GM21786 (cell line): ENCODE results near the gene C2.

Experiments used
- ATAC-seq: cut with Tn5 transposase; IDR thresholded peaks from one replicate; pipeline ENCODE4 v1.9.1; 2021; ENCODE audit not compliant: unreplicated experiment

The C2 gene

GRCh38 chr6:31927242-31927862, at the start of gene C2:
TSS of gene C2 (plus strand) at chr6:31927717. CDS start at chr6:31927753, 36 bp downstream.
- ATAC-seq = no peak

- no peak for ATAC-seq
These were observed 49.3 kb upstream of the C2 start for GRCh38 chr6:31878222-31878621.

DNA sequence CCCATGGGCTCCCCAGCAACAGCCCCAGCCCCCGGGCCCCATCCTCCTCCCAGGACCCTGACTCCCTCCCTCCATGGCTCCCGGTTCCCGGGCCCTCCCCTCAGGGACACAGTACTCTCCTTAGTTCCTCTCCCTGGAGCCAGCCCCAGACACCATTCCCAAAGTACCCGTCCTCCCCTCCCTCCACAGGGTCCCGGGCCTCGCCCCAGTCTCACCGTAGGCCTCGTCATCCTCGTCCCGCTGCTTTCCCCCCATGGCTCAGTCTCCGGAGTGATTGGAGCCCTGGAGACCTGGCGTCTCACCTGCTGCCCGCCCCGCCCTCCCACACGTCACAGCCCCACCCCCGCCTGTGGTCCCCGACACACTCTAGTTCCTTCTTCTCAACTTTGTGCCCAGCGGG, 48.8 kb upstream of the C2 start, which contains the start of gene SLC44A4:
Gene SLC44A4, minus strand, starts transcription at position 272 of the 400 bp plus-strand sequence. Its CDS starts 17 bp downstream, at position 255.
- no peak for ATAC-seq

GRCh38 chr6:31879143-31879542, 48.4 kb upstream of the C2 start:
- ATAC-seq = no peak

GRCh38 chr6:31879901-31880300, 47.6 kb upstream of the C2 start:
- ATAC-seq = no peak

- no peak for ATAC-seq
These were observed 46.9 kb upstream of the C2 start for GRCh38 chr6:31880616-31881015.

- no peak for ATAC-seq
These were observed 46.2 kb upstream of the C2 start for GRCh38 chr6:31881136-31881859.

DNA sequence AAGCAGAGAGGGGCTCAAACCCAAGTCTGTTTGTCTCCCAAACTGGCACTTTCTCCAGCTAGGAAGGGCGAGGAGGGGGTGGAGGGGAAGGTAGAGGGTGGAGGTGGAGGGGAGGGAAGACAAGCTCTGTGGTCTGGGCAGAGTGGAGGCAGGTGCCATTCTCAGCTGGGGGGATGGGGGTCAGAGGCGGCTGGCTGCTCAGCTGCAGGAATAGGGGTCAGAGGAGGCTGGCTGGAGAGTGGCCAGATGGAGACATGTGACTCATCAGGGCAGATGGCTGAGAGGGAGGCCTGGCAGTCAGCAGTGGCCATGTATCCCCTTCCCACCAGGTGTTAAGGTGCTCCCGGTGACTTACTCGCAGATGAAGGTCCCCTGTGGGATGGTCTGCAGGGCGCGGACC, 45.2 kb upstream of the C2 start:
- ATAC-seq = no peak

- no peak for ATAC-seq
These were observed 43.8 kb upstream of the C2 start for GRCh38 chr6:31883676-31884075.

GRCh38 chr6:31884528-31885035, 42.9 kb upstream of the C2 start:
- no peak for ATAC-seq

DNA sequence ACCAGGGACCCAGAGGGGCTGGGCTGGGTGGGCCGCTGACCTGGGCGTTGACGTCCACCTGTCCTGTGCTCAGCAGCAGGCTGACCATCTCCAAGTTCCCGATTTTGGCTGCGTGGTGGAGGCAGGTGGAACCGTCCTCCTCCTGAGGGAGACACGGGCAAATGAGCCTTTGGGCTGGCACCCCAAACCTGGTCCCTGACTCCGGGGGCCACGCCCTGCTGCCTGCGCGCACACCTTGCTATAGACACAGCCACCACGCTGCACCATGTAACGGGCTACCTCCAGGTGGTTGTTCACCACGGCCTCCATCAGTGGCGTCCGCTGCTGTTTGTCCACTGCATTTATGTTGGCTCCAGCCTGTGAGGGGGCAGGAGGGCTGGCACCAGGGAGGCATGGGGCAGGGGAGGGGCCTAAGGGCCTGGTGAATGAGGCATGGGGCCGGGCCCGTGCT, 41.0 kb upstream of the C2 start:
- ATAC-seq = no peak

GRCh38 chr6:31887173-31888007, 40.1 kb upstream of the C2 start:
- ATAC-seq = no peak

DNA sequence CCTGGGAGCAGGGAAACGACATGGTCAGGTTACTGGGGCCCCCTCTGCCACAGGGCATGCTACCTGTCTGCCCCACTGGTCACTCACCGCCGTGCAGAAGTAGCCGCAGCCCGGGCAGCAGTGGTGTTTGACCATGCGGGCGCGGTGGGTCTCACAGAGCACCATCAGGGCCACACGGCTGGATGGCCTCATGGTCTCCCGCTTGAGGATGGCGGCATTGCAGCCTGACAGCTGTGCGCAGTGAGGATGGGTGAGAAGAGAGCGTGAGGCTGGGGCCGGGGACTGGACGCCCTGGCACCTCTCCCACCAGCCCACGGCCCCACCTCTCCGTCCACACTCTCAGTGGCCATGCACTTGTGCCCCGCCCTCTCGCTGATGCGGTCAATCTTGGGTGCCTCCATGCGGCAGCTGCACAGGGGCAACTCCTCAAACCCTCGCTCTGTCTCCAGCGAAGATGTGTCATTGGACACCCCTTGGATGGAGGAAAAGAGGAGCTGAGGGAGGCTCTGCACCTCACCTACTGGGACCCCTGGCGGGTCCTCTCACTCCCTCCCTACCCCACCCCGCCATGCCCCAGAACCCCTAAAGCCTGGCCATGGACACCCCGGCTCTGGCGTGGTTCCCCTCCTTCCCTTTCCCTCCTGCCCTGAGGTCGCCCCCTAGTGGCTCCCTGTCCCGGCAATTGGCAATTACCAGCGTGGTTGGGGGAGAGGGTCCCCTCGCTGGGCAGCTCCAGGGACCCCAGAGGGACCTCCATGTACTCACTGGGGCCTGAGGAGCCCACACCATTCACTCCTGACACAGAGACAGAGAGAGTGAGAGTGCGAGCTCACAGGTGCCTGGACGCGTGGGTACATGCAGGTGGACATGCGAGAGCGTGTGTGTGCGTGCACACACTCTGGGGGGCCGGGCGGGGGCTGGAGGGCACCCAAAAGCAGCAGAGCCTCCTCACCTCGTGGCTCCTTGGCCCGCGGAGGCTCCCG, 39.0 kb upstream of the C2 start:
- no peak for ATAC-seq

- no peak for ATAC-seq
These were observed 38.1 kb upstream of the C2 start for GRCh38 chr6:31889331-31889972.

GRCh38 chr6:31892821-31893220, 34.7 kb upstream of the C2 start:
- no peak for ATAC-seq

DNA sequence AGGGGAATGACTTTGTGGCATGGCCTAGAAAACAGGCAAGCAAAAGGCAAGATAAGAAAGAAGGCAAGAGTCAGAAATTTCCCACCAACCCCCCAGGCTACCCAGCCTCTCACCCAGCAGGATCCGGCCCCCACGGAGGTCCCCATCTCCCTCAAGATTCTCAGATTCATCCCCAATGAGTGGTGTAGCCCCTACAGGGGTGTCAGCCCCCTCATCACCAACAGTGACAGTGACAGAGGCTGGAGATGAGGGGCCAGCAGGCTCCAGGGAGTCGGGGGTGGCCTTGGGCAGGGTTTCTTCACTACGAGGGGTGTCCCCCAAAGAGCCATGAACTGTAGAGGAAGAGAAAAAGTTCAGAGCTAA, 31.0 kb upstream of the C2 start:
- no peak for ATAC-seq

GRCh38 chr6:31896856-31897611, 30.5 kb upstream of the C2 start:
- no peak for ATAC-seq

GRCh38 chr6:31897612-31898382, 29.7 kb upstream of the C2 start, which contains the start of gene EHMT2:
TSS of gene EHMT2 (minus strand) at chr6:31897698. CDS start at chr6:31897677, 21 bp downstream.
- no peak for ATAC-seq
